ENCODE results near the gene TMEM247. TPM values are rescaled to one million over a fixed set of nuclear protein-coding genes. Genes with fewer than 3 reads are reported as not detected.

The TMEM247 gene
- total RNA-seq, 1 experiment from 2014 or later, result not detected

DNA sequence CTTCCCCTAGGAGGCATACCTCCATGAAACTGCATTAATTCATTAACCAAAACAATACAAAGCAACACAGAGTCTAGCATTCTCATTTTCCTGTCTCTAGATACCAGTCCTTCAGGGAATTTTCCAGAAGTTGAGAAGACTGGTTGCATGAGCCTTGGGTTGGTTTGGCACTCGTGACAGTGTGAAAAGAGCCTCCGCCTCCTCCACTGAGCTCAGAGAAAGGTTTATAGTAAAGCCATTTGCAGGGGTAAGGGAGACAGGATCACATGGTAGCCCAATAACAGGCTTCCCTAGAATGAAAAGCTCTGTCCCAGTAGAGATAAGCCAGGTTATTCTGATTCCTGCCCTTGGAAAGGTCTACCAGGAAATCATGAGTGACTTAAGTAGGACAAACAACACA, 9.7 kb upstream of the TMEM247 start:
- no peak overlapping the region for H3K27ac Mint-ChIP-seq
- H3K4me3 Mint-ChIP-seq, result no peak overlapping the region
- Histone ChIP-seq H3K79me1 (ENCODE audit: insufficient read depth, low read depth, low read length, poor library complexity, severe bottlenecking) (no peaks in the 10 kb centered on the region), H2BK15ac (ENCODE audit: low read depth, low read length) (no peak overlapping the region), H3K27me3 (ENCODE audit: insufficient read depth, low read length) (no peaks in the 10 kb centered on the region), H3K4ac (ENCODE audit: low read depth, low read length) (no peak overlapping the region), H4K8ac (replicated peaks; ENCODE audit: insufficient read length, low read depth, low read length) (no peak overlapping the region), H3K9ac (ENCODE audit: extremely low read depth, insufficient read length, low read length) (no peak overlapping the region), H3K9me3 (ENCODE audit: control insufficient read depth, low read depth, low read length) (no peaks in the 10 kb centered on the region), H3T11ph (ENCODE audit: low read length) (no peak overlapping the region), H2BK20ac (ENCODE audit: low read depth, low read length, poor library complexity, severe bottlenecking) (no peak overlapping the region), H3K56ac (ENCODE audit: insufficient read length, low read depth, low read length) (no peak overlapping the region), H3K4me2 (ENCODE audit: insufficient read depth, insufficient read length, low read length) (no peak overlapping the region), H2AFZ (ENCODE audit: low read length) (no peak overlapping the region), H3K23me2 (ENCODE audit: insufficient read length, low read depth, low read length, poor library complexity, severe bottlenecking) (no peaks in the 10 kb centered on the region), H3K23ac (ENCODE audit: insufficient read length, low read depth, low read length) (no peak overlapping the region), H3K14ac (ENCODE audit: insufficient read depth, low read length) (no peak overlapping the region), H2AK5ac (ENCODE audit: insufficient read length, low read length) (no peak overlapping the region), H4K5ac (ENCODE audit: insufficient read length, low read depth, low read length) (no peak overlapping the region), H3K4me1 (ENCODE audit: insufficient read depth, low read length) (no peaks in the 10 kb centered on the region), H3K18ac (ENCODE audit: insufficient read length, low read depth, low read length) (no peak overlapping the region), H4K20me1 (ENCODE audit: control insufficient read depth, insufficient read depth, insufficient read length) (no peaks in the 10 kb centered on the region), H2BK12ac (ENCODE audit: insufficient read length, low read depth, low read length) (no peak overlapping the region), H2BK5ac (ENCODE audit: insufficient read length, low read length) (no peak overlapping the region), H3K27ac (ENCODE audit: insufficient read length, low read depth, low read length) (no peak overlapping the region), H3K79me2 (ENCODE audit: insufficient read depth, low read length) (no peaks in the 10 kb centered on the region), H4K91ac (ENCODE audit: insufficient read length, low read depth, low read length) (no peak overlapping the region), H2BK120ac (ENCODE audit: low read depth, low read length, poor library complexity, severe bottlenecking) (no peak overlapping the region)
- 0 out of 5 replicates have a peak, but pooled peaks cover 0 to 2% of the 10 kb centered on the region in 2 experiments for H3K9me3 Mint-ChIP-seq
- peaks cover 22% of the 10 kb centered on the region for H3K27me3 Mint-ChIP-seq (ENCODE audit: low read depth)
- H3K36me3 Mint-ChIP-seq (ENCODE audit: insufficient read depth in 1 of 3, low read depth in 3 of 3), result no peaks in the 10 kb centered on the region
- TF ChIP-seq, protein P1, sequence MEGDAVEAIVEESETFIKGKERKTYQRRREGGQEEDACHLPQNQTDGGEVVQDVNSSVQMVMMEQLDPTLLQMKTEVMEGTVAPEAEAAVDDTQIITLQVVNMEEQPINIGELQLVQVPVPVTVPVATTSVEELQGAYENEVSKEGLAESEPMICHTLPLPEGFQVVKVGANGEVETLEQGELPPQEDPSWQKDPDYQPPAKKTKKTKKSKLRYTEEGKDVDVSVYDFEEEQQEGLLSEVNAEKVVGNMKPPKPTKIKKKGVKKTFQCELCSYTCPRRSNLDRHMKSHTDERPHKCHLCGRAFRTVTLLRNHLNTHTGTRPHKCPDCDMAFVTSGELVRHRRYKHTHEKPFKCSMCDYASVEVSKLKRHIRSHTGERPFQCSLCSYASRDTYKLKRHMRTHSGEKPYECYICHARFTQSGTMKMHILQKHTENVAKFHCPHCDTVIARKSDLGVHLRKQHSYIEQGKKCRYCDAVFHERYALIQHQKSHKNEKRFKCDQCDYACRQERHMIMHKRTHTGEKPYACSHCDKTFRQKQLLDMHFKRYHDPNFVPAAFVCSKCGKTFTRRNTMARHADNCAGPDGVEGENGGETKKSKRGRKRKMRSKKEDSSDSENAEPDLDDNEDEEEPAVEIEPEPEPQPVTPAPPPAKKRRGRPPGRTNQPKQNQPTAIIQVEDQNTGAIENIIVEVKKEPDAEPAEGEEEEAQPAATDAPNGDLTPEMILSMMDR (conservative IDR thresholded peaks at IDR 0.05), result no peak
- no peak for DNase-seq
- H3K4me1 Mint-ChIP-seq, result peaks cover 0 to under 1% of the 10 kb centered on the region in 2 experiments; a peak in 2 of 4 replicates
- no CpG with 5 or more reads among the region's 2 CpGs for WGBS (ENCODE audit: extremely low coverage, insufficient read length, low lambda C conversion rate)

All from H9 (cell line).